ENCODE data around the gene SLC8A2. TPM values are rescaled to one million over a fixed set of nuclear protein-coding genes. Genes with fewer than 3 reads are reported as not detected.
A peak's percentile ranks its signal among the peaks of the same experiment; 100 is the strongest.

The SLC8A2 gene
- total RNA-seq, 4 donors from 2014 or later: not detected

- intact Hi-C loops (cut with DNase I; ENCODE audit: low total_unique reads): loop anchor here (10.0 kb wide), 1 partner anchor 1575 kb away; the partner anchor contains the start of gene MYPOP
- H3K4me3 ChIP-seq: peak overlapping the region in 1 of 4 donors; percentile 26
These were observed 8.2 kb upstream of the SLC8A2 start for GRCh38 chr19:47479701-47480503.

GRCh38 chr19:47476438-47476972 lies 4.8 kb upstream of the SLC8A2 start:
- H3K9me3 ChIP-seq: no peaks in the 10 kb centered on the region
- H3K4me3 ChIP-seq: no peak overlapping the region
- no peak overlapping the region for H3K27ac ChIP-seq
- in situ Hi-C loops (cut with MboI; ENCODE audit: low sequenced_read_pairs in 4 of 4) (no loop called here), intact Hi-C loops (cut with DNase I; ENCODE audit: low total_unique reads) (no loop called here)
- ATAC-seq (no peak), DNase-seq (no peak)
- TF ChIP-seq POLR2A (IDR thresholded peaks at IDR 0.05) (no peak), CTCF (IDR thresholded peaks at IDR 0.05 in 4 of 5, conservative IDR thresholded peaks at IDR 0.05 in 1 of 5) (no peak)
- no peaks in the 10 kb centered on the region for H3K4me1 ChIP-seq
- peaks cover 13 to 22% (median 17%) of the 10 kb centered on the region in 3 donors for H3K27me3 ChIP-seq
- H3K36me3 ChIP-seq: no peaks in the 10 kb centered on the region

More at GRCh38 chr19:47479701-47480503, 8.2 kb upstream of the SLC8A2 start:
- no peaks in the 10 kb centered on the region for H3K36me3 ChIP-seq
- no peaks in the 10 kb centered on the region for H3K27me3 ChIP-seq
- ATAC-seq (no peak), DNase-seq (no peak)
- H3K9me3 ChIP-seq: no peaks in the 10 kb centered on the region
- TF ChIP-seq CTCF (IDR thresholded peaks at IDR 0.05 in 4 of 5, conservative IDR thresholded peaks at IDR 0.05 in 1 of 5) (no peak), POLR2A (IDR thresholded peaks at IDR 0.05) (no peak)
- H3K4me1 ChIP-seq: peaks cover 0 to 5% of the 10 kb centered on the region in 2 donors
- in situ Hi-C loops (cut with MboI; ENCODE audit: low sequenced_read_pairs in 4 of 4): no loop called here
- H3K27ac ChIP-seq: no peak overlapping the region

GRCh38 chr19:47475465-47475864 lies 3.8 kb upstream of the SLC8A2 start:
- Histone ChIP-seq H3K4me1 (no peaks in the 10 kb centered on the region), H3K27ac (no peak overlapping the region), H3K36me3 (no peaks in the 10 kb centered on the region), H3K9me3 (no peaks in the 10 kb centered on the region), H3K27me3 (peaks cover 22 to 32% (median 28%) of the 10 kb centered on the region in 3 donors), H3K4me3 (no peak overlapping the region)
- in situ Hi-C loops (cut with MboI; ENCODE audit: low sequenced_read_pairs in 4 of 4): no loop called here
- TF ChIP-seq CTCF (IDR thresholded peaks at IDR 0.05 in 4 of 5, conservative IDR thresholded peaks at IDR 0.05 in 1 of 5): no peak
- no peak for TF ChIP-seq POLR2A (IDR thresholded peaks at IDR 0.05)
- intact Hi-C loops (cut with DNase I; ENCODE audit: low total_unique reads): no loop called here
- DNase-seq: no peak
- no peak for ATAC-seq

- Histone ChIP-seq H3K9me3 (no peaks in the 10 kb centered on the region), H3K4me1 (no peaks in the 10 kb centered on the region), H3K36me3 (no peaks in the 10 kb centered on the region), H3K4me3 (no peak overlapping the region), H3K27ac (no peak overlapping the region), H3K27me3 (peaks cover 41 to 49% (median 47%) of the 10 kb centered on the region in 3 donors)
- TF ChIP-seq CTCF (IDR thresholded peaks at IDR 0.05 in 4 of 5, conservative IDR thresholded peaks at IDR 0.05 in 1 of 5) (no peak), POLR2A (IDR thresholded peaks at IDR 0.05) (no peak)
- ATAC-seq (no peak), DNase-seq (no peak)
- intact Hi-C loops (cut with DNase I; ENCODE audit: low total_unique reads) (no loop called here), in situ Hi-C loops (cut with MboI; ENCODE audit: low sequenced_read_pairs in 4 of 4) (no loop called here)
These were observed 1.6 kb upstream of the SLC8A2 start for GRCh38 chr19:47473336-47473735.

Data from gastrocnemius medialis (tissue), 4 donors.